ENCODE measurements around the gene ADCY7. TPM values are rescaled to one million over a fixed set of nuclear protein-coding genes. Genes with fewer than 3 reads are reported as not detected.

Gene ADCY7
- total RNA-seq, 1 donor from 2014 or later = 8.8 TPM

GRCh38 chr16:50273888-50274325 is 7.6 kb downstream of the ADCY7 start:
- Mint-ChIP-seq H3K27me3 (ENCODE audit: low read depth) (no peaks in the 10 kb centered on the region), H3K36me3 (ENCODE audit: low read depth) (no peaks in the 10 kb centered on the region), H3K9me3 (peaks cover 3% of the 10 kb centered on the region), H3K4me3 (no peak overlapping the region), H3K27ac (ENCODE audit: unreplicated experiment) (no peak overlapping the region), H3K4me1 (peaks cover 10% of the 10 kb centered on the region)
- no peak for DNase-seq (ENCODE audit: low read depth, low spot score)
- no peak for TF ChIP-seq CTCF (conservative IDR thresholded peaks at IDR 0.05)

GRCh38 chr16:50274326-50275097 is 8.2 kb downstream of the ADCY7 start:
- H3K9me3 Mint-ChIP-seq = peaks cover 3% of the 10 kb centered on the region
- DNase-seq (ENCODE audit: low read depth, low spot score) = no peak
- TF ChIP-seq CTCF (conservative IDR thresholded peaks at IDR 0.05) = no peak
- H3K4me3 Mint-ChIP-seq = no peak overlapping the region
- no peak overlapping the region for H3K27ac Mint-ChIP-seq (ENCODE audit: unreplicated experiment)
- peaks cover 10% of the 10 kb centered on the region for H3K4me1 Mint-ChIP-seq
- no peaks in the 10 kb centered on the region for H3K36me3 Mint-ChIP-seq (ENCODE audit: low read depth)
- no peaks in the 10 kb centered on the region for H3K27me3 Mint-ChIP-seq (ENCODE audit: low read depth)

- H3K4me3 Mint-ChIP-seq = no peak overlapping the region
- no peaks in the 10 kb centered on the region for H3K27me3 Mint-ChIP-seq (ENCODE audit: low read depth)
- TF ChIP-seq CTCF (conservative IDR thresholded peaks at IDR 0.05) = no peak
- H3K9me3 Mint-ChIP-seq = peaks cover 3% of the 10 kb centered on the region
- H3K27ac Mint-ChIP-seq (ENCODE audit: unreplicated experiment) = no peak overlapping the region
- DNase-seq (ENCODE audit: low read depth, low spot score) = no peak
- H3K4me1 Mint-ChIP-seq = peaks cover 10% of the 10 kb centered on the region
- H3K36me3 Mint-ChIP-seq (ENCODE audit: low read depth) = no peaks in the 10 kb centered on the region
These were observed 8.7 kb downstream of the ADCY7 start for GRCh38 chr16:50275098-50275415.

- no peaks in the 10 kb centered on the region for H3K36me3 Mint-ChIP-seq (ENCODE audit: low read depth)
- no peak for DNase-seq (ENCODE audit: low read depth, low spot score)
- H3K27ac Mint-ChIP-seq (ENCODE audit: unreplicated experiment) = no peak overlapping the region
- H3K4me1 Mint-ChIP-seq = peaks cover 10% of the 10 kb centered on the region
- peaks cover 3% of the 10 kb centered on the region for H3K9me3 Mint-ChIP-seq
- H3K27me3 Mint-ChIP-seq (ENCODE audit: low read depth) = no peaks in the 10 kb centered on the region
- no peak overlapping the region for H3K4me3 Mint-ChIP-seq
- no peak for TF ChIP-seq CTCF (conservative IDR thresholded peaks at IDR 0.05)
These were observed 9.3 kb downstream of the ADCY7 start for GRCh38 chr16:50275428-50276325.

GRCh38 chr16:50276326-50276640 is 9.9 kb downstream of the ADCY7 start:
- Mint-ChIP-seq H3K9me3 (peaks cover 3% of the 10 kb centered on the region), H3K27me3 (ENCODE audit: low read depth) (no peaks in the 10 kb centered on the region), H3K27ac (ENCODE audit: unreplicated experiment) (no peak overlapping the region), H3K36me3 (ENCODE audit: low read depth) (no peaks in the 10 kb centered on the region), H3K4me1 (peaks cover 10% of the 10 kb centered on the region), H3K4me3 (no peak overlapping the region)
- no peak for DNase-seq (ENCODE audit: low read depth, low spot score)
- no peak for TF ChIP-seq CTCF (conservative IDR thresholded peaks at IDR 0.05)

All from neural crest cell (in vitro differentiated cells).